Naive B cell (primary cell): ENCODE measurements around the gene TUFT1. TPM values are rescaled to one million over a fixed set of nuclear protein-coding genes. Genes with fewer than 3 reads are reported as not detected.
A peak's percentile ranks its signal among the peaks of the same experiment; 100 is the strongest.

ENCODE experiments used
- ATAC-seq, 2 donors: fragments of 150-1000 bp; cut with Tn5 transposase; 2 replicates each; pipeline ENCODE4 v1.10.0; 2021; ENCODE audit warnings: low read depth in 2 of 2, mild to moderate bottlenecking in 2 of 2, moderate library complexity in 2 of 2
- DNase-seq: peaks from one replicate; pipeline ENCODE4 v3.0.0; 2022
- H3K27ac Mint-ChIP-seq, 6 donors: one replicate each; pipeline ENCODE4 v1.8.0; 2020 to 2022; ENCODE audit warnings: mild to moderate bottlenecking in 6 of 6, mixed read lengths in 6 of 6, moderate library complexity in 5 of 6, inconsistent platforms in 2 of 6
- H3K27me3 Mint-ChIP-seq, 3 donors: one replicate each; pipeline ENCODE4 v1.8.0; 2021 to 2022; ENCODE audit warnings: mixed read lengths in 3 of 3, mild to moderate bottlenecking in 1 of 3
- H3K36me3 Mint-ChIP-seq, 2 donors: one replicate each; pipeline ENCODE4 v1.8.0; 2020 to 2022; ENCODE audit warnings: mixed read lengths in 2 of 2, inconsistent platforms in 1 of 2, mild to moderate bottlenecking in 1 of 2
- H3K4me1 Mint-ChIP-seq, 3 donors: one replicate each; pipeline ENCODE4 v1.8.0; 2020 to 2022; ENCODE audit warnings: mixed read lengths in 3 of 3, inconsistent platforms in 1 of 3, mild to moderate bottlenecking in 1 of 3, moderate library complexity in 1 of 3
- H3K4me3 Mint-ChIP-seq, 8 donors: one replicate each; pipeline ENCODE4 v1.8.0; 2020 to 2022; ENCODE audit warnings: mild to moderate bottlenecking in 8 of 8, mixed read lengths in 8 of 8, moderate library complexity in 8 of 8, inconsistent platforms in 2 of 8
- H3K9me3 Mint-ChIP-seq, 7 donors: one replicate each; pipeline ENCODE4 v1.8.0; 2020 to 2022; ENCODE audit warnings: mixed read lengths in 7 of 7, mild to moderate bottlenecking in 5 of 7, inconsistent platforms in 2 of 7, moderate library complexity in 1 of 7
- polyA plus RNA-seq, 6 donors: library from polyadenylated mRNA; unstranded; fragments of 300-500 nt; fragmentation: Illumina TruSeq; gene quantifications; one replicate each; pipeline ENCODE4 v1.2.3, GENCODE V29; 2021; ENCODE audit warnings: low read depth in 6 of 6

Gene TUFT1
- polyA plus RNA-seq, 6 donors from 2014 or later, result 0.43 to 1.6 (median 1.1) TPM; not detected in 1

- Mint-ChIP-seq H3K36me3 (no peaks in the 10 kb centered on the region), H3K4me3 (no peak overlapping the region)
Observed at GRCh38 chr1:151535326-151536271, 4.5 kb upstream of the TUFT1 start.

DNA sequence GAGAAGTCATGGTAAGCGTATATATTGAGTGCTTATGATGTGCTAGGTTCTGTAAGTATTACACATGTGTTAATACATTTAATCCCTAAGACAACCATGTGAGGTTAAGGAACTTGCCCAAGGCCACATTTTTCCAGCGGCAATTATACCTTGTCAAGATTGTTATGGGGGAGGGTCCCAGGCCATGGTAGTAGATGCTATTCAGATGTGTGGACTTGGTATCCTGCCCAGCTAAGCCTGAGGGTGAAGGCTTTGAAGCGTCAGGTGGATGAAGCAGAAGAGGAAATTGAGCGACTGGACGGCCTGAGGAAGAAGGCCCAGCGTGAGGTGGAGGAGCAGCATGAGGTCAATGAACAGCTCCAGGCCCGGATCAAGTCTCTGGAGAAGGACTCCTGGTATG is 3.6 kb upstream of the TUFT1 start:
- Mint-ChIP-seq H3K36me3 (no peaks in the 10 kb centered on the region), H3K27ac (peak overlapping the region in 1 of 6 donors; percentile 27), H3K9me3 (no peaks in the 10 kb centered on the region), H3K4me1 (peaks cover 13 to 24% (median 23%) of the 10 kb centered on the region in 3 donors), H3K27me3 (peaks cover 4 to 14% (median 11%) of the 10 kb centered on the region in 3 donors), H3K4me3 (no peak overlapping the region)
- DNase-seq (no peak), ATAC-seq (no peak)

More at GRCh38 chr1:151535326-151536271, 4.5 kb upstream of the TUFT1 start:
- Mint-ChIP-seq H3K4me1 (peaks cover 7 to 15% (median 14%) of the 10 kb centered on the region in 3 donors), H3K9me3 (no peaks in the 10 kb centered on the region), H3K27ac (peak overlapping the region in 1 of 6 donors; percentile 10), H3K27me3 (peaks cover 0 to 10% (median 2%) of the 10 kb centered on the region in 3 donors)
- ATAC-seq (no peak), DNase-seq (no peak)

DNA sequence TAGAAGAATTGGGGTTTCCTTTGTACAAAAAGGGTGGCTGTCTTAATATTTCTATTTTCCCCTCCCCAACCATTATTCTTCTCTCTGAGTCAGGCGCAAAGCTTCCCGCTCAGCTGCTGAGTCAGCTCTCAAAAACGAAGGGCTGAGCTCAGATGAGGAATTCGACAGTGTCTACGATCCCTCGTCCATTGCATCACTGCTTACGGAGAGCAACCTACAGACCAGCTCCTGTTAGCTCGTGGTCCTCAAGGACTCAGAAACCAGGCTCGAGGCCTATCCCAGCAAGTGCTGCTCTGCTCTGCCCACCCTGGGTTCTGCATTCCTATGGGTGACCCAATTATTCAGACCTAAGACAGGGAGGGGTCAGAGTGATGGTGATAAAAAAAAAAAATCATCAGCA is 3.0 kb upstream of the TUFT1 start:
- no peak for DNase-seq
- Mint-ChIP-seq H3K27ac (no peak overlapping the region), H3K9me3 (no peaks in the 10 kb centered on the region), H3K4me3 (no peak overlapping the region), H3K36me3 (no peaks in the 10 kb centered on the region), H3K27me3 (peaks cover 10 to 16% (median 16%) of the 10 kb centered on the region in 3 donors), H3K4me1 (peaks cover 13 to 28% (median 27%) of the 10 kb centered on the region in 3 donors)
- ATAC-seq, result no peak

DNA sequence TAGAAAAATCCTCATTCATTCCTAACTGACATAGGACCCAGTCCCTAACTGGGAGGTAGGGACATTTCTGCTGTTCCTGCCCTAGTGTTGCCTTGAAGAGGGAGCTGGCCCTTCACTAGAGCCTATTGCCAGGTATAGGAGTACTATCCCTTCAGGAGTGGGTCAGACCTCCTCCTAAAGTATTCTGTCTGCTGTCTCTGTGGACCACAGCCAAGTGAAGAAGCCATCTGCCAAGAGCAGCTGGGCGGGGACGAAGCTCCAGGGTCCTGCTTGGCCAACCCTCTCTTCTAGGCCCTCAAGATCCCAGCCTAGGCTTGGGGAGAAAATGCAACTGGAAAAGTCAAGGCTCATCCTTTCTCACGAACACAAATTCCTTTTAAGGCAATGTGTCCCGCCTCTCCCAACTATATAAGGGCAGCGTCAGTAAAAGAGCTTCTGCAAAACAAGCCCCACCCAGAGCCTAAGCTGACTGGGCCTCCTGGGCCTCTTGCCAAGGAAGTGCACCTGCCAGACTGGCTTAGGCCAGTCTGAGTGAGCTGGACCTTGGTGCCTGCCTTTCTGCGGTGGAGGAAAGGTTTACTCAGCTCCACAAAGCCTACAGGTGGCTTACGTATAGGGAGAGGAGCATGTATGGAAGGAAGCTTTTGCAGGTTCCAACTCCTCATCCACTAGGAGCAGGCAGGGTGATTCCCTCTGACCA is 638 bp upstream of the TUFT1 start:
- Mint-ChIP-seq H3K4me1 (peaks cover 13 to 28% (median 27%) of the 10 kb centered on the region in 3 donors), H3K27ac (peak overlapping the region in 3 of 6 donors; percentile 7 to 79 (median 73)), H3K36me3 (no peaks in the 10 kb centered on the region), H3K27me3 (peaks cover 20 to 37% (median 31%) of the 10 kb centered on the region in 3 donors), H3K9me3 (no peaks in the 10 kb centered on the region), H3K4me3 (peak overlapping the region; percentile 91 to 98 (median 98))
- ATAC-seq, result peak; percentile 21 to 25
- no peak for DNase-seq

GRCh38 chr1:151540982-151541377 is 871 bp downstream of the TUFT1 start:
- DNase-seq (peak; percentile 5), ATAC-seq (no peak)
- peak overlapping the region; percentile 91 to 98 (median 98) for H3K4me3 Mint-ChIP-seq
- H3K27ac Mint-ChIP-seq, result peak overlapping the region in 2 of 6 donors; percentile 56 to 73
- no peaks in the 10 kb centered on the region for H3K9me3 Mint-ChIP-seq
- H3K4me1 Mint-ChIP-seq, result peaks cover 13 to 28% (median 27%) of the 10 kb centered on the region in 3 donors
- H3K36me3 Mint-ChIP-seq, result no peaks in the 10 kb centered on the region
- H3K27me3 Mint-ChIP-seq, result peaks cover 20 to 48% (median 29%) of the 10 kb centered on the region in 3 donors

- DNase-seq, result no peak
- Mint-ChIP-seq H3K27me3 (peaks cover 20 to 50% (median 29%) of the 10 kb centered on the region in 3 donors), H3K4me1 (peaks cover 13 to 28% (median 27%) of the 10 kb centered on the region in 3 donors), H3K36me3 (peaks cover 0 to 3% of the 10 kb centered on the region in 2 donors), H3K9me3 (no peaks in the 10 kb centered on the region), H3K4me3 (peak overlapping the region; percentile 91 to 98 (median 98)), H3K27ac (no peak overlapping the region)
- no peak for ATAC-seq
Observed at GRCh38 chr1:151541752-151542151, 1.6 kb downstream of the TUFT1 start.

DNA sequence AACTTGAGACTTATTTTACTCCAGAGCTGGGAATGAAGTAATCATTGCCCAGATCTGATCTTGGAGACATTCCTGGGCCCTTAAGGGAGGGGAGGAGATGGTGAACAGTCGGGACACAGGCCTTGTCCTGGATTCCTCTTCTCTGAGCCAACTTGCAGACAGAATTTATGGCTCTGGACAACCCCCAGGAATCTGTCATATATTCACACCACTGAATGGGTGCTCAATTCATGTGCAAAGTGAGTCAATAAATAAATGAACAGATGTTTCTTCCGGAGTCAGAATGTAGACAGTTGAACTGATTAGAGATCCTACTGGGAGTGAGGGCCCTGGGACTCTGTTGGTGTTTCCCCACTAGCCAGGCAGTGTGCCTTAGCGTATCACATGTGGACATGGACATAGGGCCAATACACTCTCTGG is 2.6 kb downstream of the TUFT1 start:
- no peak overlapping the region for H3K27ac Mint-ChIP-seq
- peaks cover 0 to 7% of the 10 kb centered on the region in 2 donors for H3K36me3 Mint-ChIP-seq
- H3K9me3 Mint-ChIP-seq, result no peaks in the 10 kb centered on the region
- peaks cover 13 to 30% (median 27%) of the 10 kb centered on the region in 3 donors for H3K4me1 Mint-ChIP-seq
- DNase-seq, result no peak
- no peak for ATAC-seq
- H3K27me3 Mint-ChIP-seq, result peaks cover 20 to 50% (median 34%) of the 10 kb centered on the region in 3 donors
- H3K4me3 Mint-ChIP-seq, result peak overlapping the region in 1 of 8 donors; percentile 98

GRCh38 chr1:151545542-151545941 is 5.4 kb downstream of the TUFT1 start:
- Mint-ChIP-seq H3K27me3 (peaks cover 20 to 49% (median 34%) of the 10 kb centered on the region in 3 donors), H3K9me3 (no peaks in the 10 kb centered on the region), H3K4me1 (peaks cover 6 to 15% (median 14%) of the 10 kb centered on the region in 3 donors), H3K36me3 (peaks cover 0 to 7% of the 10 kb centered on the region in 2 donors), H3K4me3 (no peak overlapping the region), H3K27ac (no peak overlapping the region)
- DNase-seq, result no peak
- no peak for ATAC-seq

GRCh38 chr1:151546011-151546925 is 6.2 kb downstream of the TUFT1 start:
- Mint-ChIP-seq H3K36me3 (peaks cover 0 to 7% of the 10 kb centered on the region in 2 donors), H3K4me3 (no peak overlapping the region), H3K27me3 (peaks cover 19 to 41% (median 33%) of the 10 kb centered on the region in 3 donors), H3K27ac (peak overlapping the region in 2 of 6 donors; percentile 35 to 65), H3K9me3 (no peaks in the 10 kb centered on the region), H3K4me1 (peaks cover 0 to 8% (median 7%) of the 10 kb centered on the region in 3 donors)
- ATAC-seq (no peak), DNase-seq (no peak)

DNA sequence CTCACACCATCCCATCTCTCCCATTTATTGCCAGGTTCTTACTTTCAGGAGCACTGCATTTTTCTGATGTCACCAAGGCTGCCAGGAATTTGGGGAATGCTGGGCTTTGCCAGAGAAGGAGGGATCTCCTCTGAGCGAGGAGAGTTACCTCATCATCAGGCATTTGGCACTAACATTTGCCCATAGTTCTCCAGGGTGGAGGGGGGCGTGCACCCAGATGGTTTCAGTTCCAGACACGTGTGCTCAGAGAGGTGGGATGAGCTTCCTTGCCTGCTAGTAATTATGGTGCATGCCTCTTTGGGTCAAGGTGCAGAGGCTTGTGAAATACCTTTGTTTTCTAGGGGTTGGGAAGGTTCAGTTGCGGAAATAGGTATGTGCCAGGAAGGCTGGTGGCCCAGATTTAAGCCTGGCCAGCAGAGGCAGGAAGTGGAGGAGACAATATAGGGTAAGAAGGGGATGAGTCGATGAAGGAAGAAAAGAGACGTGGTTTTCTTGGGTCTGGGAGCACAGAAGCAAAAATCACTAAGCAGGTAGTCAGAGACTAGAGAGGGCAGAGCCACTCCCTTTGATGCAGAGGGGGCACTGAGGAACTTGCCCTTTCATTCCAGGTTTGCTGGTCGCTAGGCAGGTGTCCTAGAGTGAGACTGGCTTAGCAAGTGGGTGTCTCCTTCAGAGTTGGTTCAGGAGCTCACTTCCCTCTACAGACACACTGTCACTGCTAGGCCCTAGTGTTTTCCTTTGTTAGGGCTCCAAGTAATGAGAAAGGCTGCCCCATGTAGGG is 7.2 kb downstream of the TUFT1 start:
- no peak for ATAC-seq
- H3K4me3 Mint-ChIP-seq, result no peak overlapping the region
- peak overlapping the region in 2 of 6 donors; percentile 26 to 27 for H3K27ac Mint-ChIP-seq

DNA sequence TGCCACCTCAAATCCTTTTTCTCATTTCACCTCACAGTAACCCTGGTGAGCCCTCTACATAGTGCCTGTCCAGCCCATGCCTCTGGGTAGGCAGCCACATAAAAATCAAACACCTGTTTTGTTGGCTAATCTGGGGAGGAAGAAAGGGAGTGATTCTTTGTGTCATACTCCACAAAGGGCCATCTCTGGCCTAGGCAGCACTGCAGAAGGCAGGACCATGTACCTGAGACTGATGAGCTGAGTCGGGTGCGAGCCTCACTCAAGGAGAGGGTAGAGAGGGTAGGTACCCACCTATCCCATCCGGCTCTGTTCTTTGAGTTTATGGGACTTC is 7.8 kb downstream of the TUFT1 start:
- H3K36me3 Mint-ChIP-seq, result peaks cover 0 to 7% of the 10 kb centered on the region in 2 donors
- DNase-seq (no peak), ATAC-seq (no peak)
- H3K4me3 Mint-ChIP-seq, result no peak overlapping the region
- no peak overlapping the region for H3K27ac Mint-ChIP-seq
- peaks cover 0 to 1% (median 0%) of the 10 kb centered on the region in 3 donors for H3K4me1 Mint-ChIP-seq
- peaks cover 4 to 29% (median 18%) of the 10 kb centered on the region in 3 donors for H3K27me3 Mint-ChIP-seq
- H3K9me3 Mint-ChIP-seq, result no peaks in the 10 kb centered on the region

More for the DNA sequence above, 7.2 kb downstream of the TUFT1 start:
- Mint-ChIP-seq H3K9me3 (no peaks in the 10 kb centered on the region), H3K27me3 (peaks cover 9 to 34% (median 23%) of the 10 kb centered on the region in 3 donors), H3K36me3 (peaks cover 0 to 7% of the 10 kb centered on the region in 2 donors), H3K4me1 (peaks cover 0 to 1% (median 0%) of the 10 kb centered on the region in 3 donors)
- no peak for DNase-seq

DNA sequence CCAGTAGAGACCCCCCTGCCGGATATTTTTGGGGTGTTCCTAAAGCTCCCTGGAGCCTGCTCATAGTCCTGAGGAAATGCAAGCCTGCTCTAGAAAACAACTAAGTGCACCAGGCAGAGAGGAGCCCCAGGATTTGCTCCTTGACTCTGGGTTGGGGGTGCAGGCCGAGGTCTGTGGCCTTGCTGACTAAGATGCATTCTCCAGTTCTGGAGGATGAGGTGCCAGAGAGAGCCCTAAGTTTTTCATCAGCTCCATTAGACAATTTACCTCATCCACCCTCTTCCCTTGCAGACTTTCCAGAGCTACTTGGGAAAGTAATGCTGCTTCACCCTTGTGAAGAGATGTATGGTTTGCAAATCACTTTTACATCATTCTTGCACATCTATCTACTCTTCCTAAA is 9.1 kb downstream of the TUFT1 start:
- Mint-ChIP-seq H3K27me3 (peaks cover 0 to 16% (median 10%) of the 10 kb centered on the region in 3 donors), H3K36me3 (peaks cover 0 to 7% of the 10 kb centered on the region in 2 donors), H3K4me3 (no peak overlapping the region), H3K4me1 (peaks cover 0 to 1% (median 0%) of the 10 kb centered on the region in 3 donors), H3K27ac (no peak overlapping the region), H3K9me3 (no peaks in the 10 kb centered on the region)
- ATAC-seq (no peak), DNase-seq (no peak)
